Stomach (tissue), 9 donors: ENCODE results near the gene RNPS1. TPM values are rescaled to one million over a fixed set of nuclear protein-coding genes. Genes with fewer than 3 reads are reported as not detected.

ENCODE experiments used
- DNase-seq, 2 donors: peaks; one replicate each; pipeline versions ENCODE4 v3.0.0 to v3.0.0-alpha.2; 2013 to 2019
- H3K27ac ChIP-seq, 5 donors: fragments of 200-600 bp in 4 of 5; sonication (generic) in 4 of 5; one replicate each; pipeline ENCODE4 v1.5.1; 2013 to 2019; ENCODE audit warnings: mild to moderate bottlenecking in 1 of 5, moderate library complexity in 1 of 5
- H3K27me3 ChIP-seq, 3 donors: fragments of 200-600 bp; sonication (generic); one replicate each; pipeline ENCODE4 v1.5.1; 2017 to 2019; ENCODE audit warnings: mixed run types in 1 of 3
- H3K36me3 ChIP-seq, 4 donors: fragments of 200-600 bp; sonication (generic); 1 replicate in 3 of 4; 2 replicates in 1 of 4; pipeline ENCODE4 v1.5.1; 2016 to 2019
- H3K4me1 ChIP-seq, 4 donors: fragments of 200-600 bp; sonication (generic); one replicate each; pipeline ENCODE4 v1.5.1; 2016 to 2019
- H3K4me3 ChIP-seq, 4 donors: fragments of 200-600 bp; sonication (generic) in 3 of 4; one replicate each; pipeline ENCODE4 v1.5.1; 2016 to 2019; ENCODE audit warnings: mild to moderate bottlenecking in 1 of 4
- H3K9me3 ChIP-seq, 4 donors: fragments of 200-600 bp; sonication (generic); one replicate each; pipeline ENCODE4 v1.5.1; 2016 to 2019
- EP300 ChIP-seq: sonication (generic); formaldehyde crosslinking; IDR thresholded peaks from one replicate; pipeline ENCODE4 v1.6.1; 2017; ENCODE audit warnings: antibody characterized with exemption
- POLR2A ChIP-seq, 4 donors: fragments of 450-650 bp; IDR thresholded peaks; one replicate each; pipeline ENCODE4 v1.6.1; 2016; ENCODE audit warnings: antibody characterized with exemption in 4 of 4, control low read depth in 2 of 4, mild to moderate bottlenecking in 1 of 4, moderate library complexity in 1 of 4
- POLR2AphosphoS5 ChIP-seq, 3 donors: sonication (generic); formaldehyde crosslinking; IDR thresholded peaks; one replicate each; pipeline ENCODE4 v1.6.1; 2016; ENCODE audit warnings: antibody characterized with exemption in 3 of 3
- WGBS, 5 donors: extraction: QIAGEN DNeasy Blood & Tissue Kit in 3 of 5; methylation state at CpG; one replicate each; pipeline versions ENCODE4 v1.1.5 to v1.1.7; 2013 to 2018; 5-methylcytosine and 5-hydroxymethylcytosine counted together
- intact Hi-C: fragments of 100-400 bp; cut with DNase I; formaldehyde crosslinking; loops from one replicate; pipeline ENCODE4 v1.15.1; 2023; ENCODE audit warnings: low total_unique reads
- polyA plus RNA-seq, 3 donors: library from polyadenylated mRNA; stranded (reverse); fragments of 200-250 nt; gene quantifications; one replicate each; pipeline ENCODE4 v1.2.3, GENCODE V29; 2013
- total RNA-seq, 5 donors: library from RNA; depleted of rRNA; stranded (reverse); fragments of >200 nt; gene quantifications; one replicate each; pipeline versions ENCODE4 v1.1.0 to v1.2.3, GENCODE V29; 2014 to 2016
- TF ChIP-seq, protein P1 (sequence below), 7 experiments: fragments of 450-650 bp in 4 of 7; fragments of 200-600 bp in 3 of 7; sonication (generic) in 3 of 7; IDR thresholded peaks; one replicate each; pipeline ENCODE4 v1.5.1; 2016 to 2019; ENCODE audit warnings: antibody characterized with exemption in 7 of 7, control low read depth in 2 of 7, mild to moderate bottlenecking in 1 of 7
- donor health status: healthy with polysubstance abuse.
- donor health status: Bipolar disorder and iron deficiency.
- donor health status: healthy.

Gene RNPS1
- total and polyA plus RNA-seq, 8 donors = 72.7 to 162 (median 115) TPM

DNA sequence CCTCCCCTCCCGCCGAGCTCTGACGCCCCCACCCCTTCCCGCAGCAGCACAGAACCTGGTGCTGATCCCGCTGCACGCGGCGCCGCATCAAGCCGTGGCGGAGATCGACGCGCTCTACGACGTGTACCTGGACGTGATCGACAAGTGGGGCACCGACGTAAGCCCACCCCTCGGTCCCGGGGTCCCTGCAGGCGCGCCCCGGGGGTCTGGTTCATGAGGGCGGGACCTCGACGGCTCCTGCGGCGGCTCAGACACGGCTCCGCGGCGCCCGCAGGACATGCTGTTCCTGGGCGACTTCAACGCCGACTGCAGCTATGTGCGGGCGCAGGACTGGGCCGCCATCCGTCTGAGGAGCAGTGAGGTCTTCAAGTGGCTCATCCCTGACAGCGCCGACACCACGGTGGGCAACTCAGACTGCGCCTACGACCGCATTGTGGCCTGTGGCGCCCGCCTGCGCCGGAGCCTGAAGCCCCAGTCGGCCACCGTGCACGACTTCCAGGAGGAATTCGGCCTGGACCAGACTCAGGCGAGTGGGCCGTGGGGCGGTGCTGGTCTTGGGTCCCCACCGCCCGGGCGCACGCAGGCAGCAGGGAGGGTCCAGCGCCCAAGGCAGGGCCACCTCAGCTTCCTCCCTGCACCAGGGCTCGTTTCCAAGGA is 30.3 kb downstream of the RNPS1 start:
- Histone ChIP-seq H3K4me3 (no peak overlapping the region), H3K4me1 (peaks cover 18 to 32% (median 24%) of the 10 kb centered on the region in 4 donors), H3K9me3 (no peaks in the 10 kb centered on the region), H3K36me3 (peaks cover 31 to 66% (median 62%) of the 10 kb centered on the region in 4 donors), H3K27me3 (peaks cover 5 to 45% (median 28%) of the 10 kb centered on the region in 3 donors), H3K27ac (no peak overlapping the region)
- TF ChIP-seq POLR2A (IDR thresholded peaks at IDR 0.05) (no peak), EP300 (no peak), POLR2AphosphoS5 (IDR thresholded peaks at IDR 0.05) (no peak)
- TF ChIP-seq, protein P1, sequence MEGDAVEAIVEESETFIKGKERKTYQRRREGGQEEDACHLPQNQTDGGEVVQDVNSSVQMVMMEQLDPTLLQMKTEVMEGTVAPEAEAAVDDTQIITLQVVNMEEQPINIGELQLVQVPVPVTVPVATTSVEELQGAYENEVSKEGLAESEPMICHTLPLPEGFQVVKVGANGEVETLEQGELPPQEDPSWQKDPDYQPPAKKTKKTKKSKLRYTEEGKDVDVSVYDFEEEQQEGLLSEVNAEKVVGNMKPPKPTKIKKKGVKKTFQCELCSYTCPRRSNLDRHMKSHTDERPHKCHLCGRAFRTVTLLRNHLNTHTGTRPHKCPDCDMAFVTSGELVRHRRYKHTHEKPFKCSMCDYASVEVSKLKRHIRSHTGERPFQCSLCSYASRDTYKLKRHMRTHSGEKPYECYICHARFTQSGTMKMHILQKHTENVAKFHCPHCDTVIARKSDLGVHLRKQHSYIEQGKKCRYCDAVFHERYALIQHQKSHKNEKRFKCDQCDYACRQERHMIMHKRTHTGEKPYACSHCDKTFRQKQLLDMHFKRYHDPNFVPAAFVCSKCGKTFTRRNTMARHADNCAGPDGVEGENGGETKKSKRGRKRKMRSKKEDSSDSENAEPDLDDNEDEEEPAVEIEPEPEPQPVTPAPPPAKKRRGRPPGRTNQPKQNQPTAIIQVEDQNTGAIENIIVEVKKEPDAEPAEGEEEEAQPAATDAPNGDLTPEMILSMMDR (IDR thresholded peaks at IDR 0.05) = no peak
- intact Hi-C loops = no loop called here
- peak in 1 of 2 donors; percentile 47 for DNase-seq
- WGBS, 5 donors = 11 to 17% (median 13%) methylated on average over 33 to 65 of the region's 65 CpGs; no CpG with 5 or more reads in 1 of the 5 donors

DNA sequence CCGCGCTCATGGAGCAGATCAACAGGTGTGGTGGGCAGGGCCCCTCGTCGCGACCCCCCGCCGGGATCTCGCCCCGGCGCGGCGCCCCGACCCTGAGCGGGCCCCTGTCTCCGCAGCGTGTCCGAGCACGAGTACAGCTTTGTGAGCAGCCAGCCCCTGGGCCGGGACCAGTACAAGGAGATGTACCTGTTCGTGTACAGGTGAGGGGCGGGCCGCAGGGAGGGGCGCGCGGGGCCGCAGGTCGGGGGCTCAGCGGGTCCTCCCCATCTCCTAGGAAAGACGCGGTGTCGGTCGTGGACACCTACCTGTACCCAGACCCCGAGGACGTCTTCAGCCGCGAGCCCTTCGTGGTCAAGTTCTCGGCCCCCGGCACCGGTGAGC is 30.8 kb downstream of the RNPS1 start:
- no peaks in the 10 kb centered on the region for H3K9me3 ChIP-seq
- WGBS, 5 donors = 3 to 8% (median 7%) methylated on average over 20 to 40 of the region's 40 CpGs
- DNase-seq = no peak
- H3K4me3 ChIP-seq = peak overlapping the region in 3 of 4 donors; percentile 22 to 34 (median 25)
- H3K27ac ChIP-seq = no peak overlapping the region
- intact Hi-C loops = no loop called here
- H3K36me3 ChIP-seq = peaks cover 32 to 66% (median 62%) of the 10 kb centered on the region in 4 donors
- peaks cover 5 to 45% (median 28%) of the 10 kb centered on the region in 3 donors for H3K27me3 ChIP-seq
- TF ChIP-seq POLR2AphosphoS5 (IDR thresholded peaks at IDR 0.05) (no peak), POLR2A (IDR thresholded peaks at IDR 0.05) (no peak), EP300 (no peak)
- TF ChIP-seq, protein P1 (IDR thresholded peaks at IDR 0.05) = no peak
- H3K4me1 ChIP-seq = peaks cover 18 to 32% (median 24%) of the 10 kb centered on the region in 4 donors

GRCh38 chr16:2236337-2237101 is 31.4 kb downstream of the RNPS1 start, which contains the start of gene DNASE1L2:
TSS of gene DNASE1L2 (plus strand) at chr16:2236444. CDS start at chr16:2236817, 373 bp downstream.
- Histone ChIP-seq H3K4me3 (peak within 1 kb of the TSS; percentile 9 to 34 (median 24)), H3K9me3 (no peaks in the 10 kb centered on the region), H3K36me3 (peaks cover 38 to 66% (median 62%) of the 10 kb centered on the region in 4 donors), H3K27me3 (peaks cover 5 to 45% (median 28%) of the 10 kb centered on the region in 3 donors), H3K27ac (no peak within 1 kb of the TSS), H3K4me1 (peaks cover 18 to 32% (median 24%) of the 10 kb centered on the region in 4 donors)
- 2 to 11% (median 7%) methylated on average over 25 to 64 of the region's 64 CpGs for WGBS, 5 donors
- peak; percentile 47 to 73 for DNase-seq
- intact Hi-C loops = no loop called here
- no peak for TF ChIP-seq EP300
- TF ChIP-seq, protein P1 (IDR thresholded peaks at IDR 0.05) = no peak

DNA sequence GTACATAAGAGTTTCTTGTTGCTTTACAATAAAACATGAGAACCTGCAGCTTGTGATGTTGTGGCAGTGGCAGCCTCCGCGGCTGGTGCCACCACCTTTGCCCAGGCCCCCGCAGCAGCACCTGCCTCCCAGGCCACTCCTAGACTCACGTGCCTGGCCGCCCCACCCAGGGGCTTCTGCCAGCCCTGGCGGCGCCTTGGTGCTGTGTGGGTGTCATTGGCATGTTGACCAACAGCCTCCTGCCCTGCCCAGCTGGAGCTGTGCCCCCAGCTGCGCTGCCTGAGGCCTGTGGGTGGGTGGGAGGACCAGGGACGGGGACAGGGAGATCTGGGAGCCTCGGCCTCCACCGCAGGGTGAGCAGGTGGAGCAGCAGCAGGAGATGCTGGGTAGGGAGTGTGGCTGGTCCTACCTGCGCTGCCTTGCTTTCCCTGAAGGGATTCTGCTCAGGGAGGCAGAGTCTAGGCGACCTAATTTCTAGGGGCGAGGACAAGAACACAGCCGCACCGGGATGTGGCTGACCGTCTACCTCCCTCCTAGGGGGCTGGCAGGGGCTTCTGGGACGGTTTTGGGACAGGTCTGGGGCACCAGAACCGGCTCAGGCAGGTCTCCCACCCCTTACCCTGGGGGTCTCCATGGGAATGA is 32.1 kb downstream of the RNPS1 start:
- H3K27me3 ChIP-seq = peaks cover 5 to 45% (median 28%) of the 10 kb centered on the region in 3 donors
- TF ChIP-seq POLR2A (IDR thresholded peaks at IDR 0.05) (no peak), POLR2AphosphoS5 (IDR thresholded peaks at IDR 0.05) (no peak), EP300 (no peak)
- TF ChIP-seq, protein P1 (IDR thresholded peaks at IDR 0.05) = no peak
- intact Hi-C loops = no loop called here

More for the DNA sequence above, 32.1 kb downstream of the RNPS1 start:
- no peaks in the 10 kb centered on the region for H3K9me3 ChIP-seq
- no peak for DNase-seq
- H3K4me3 ChIP-seq = peak overlapping the region in 1 of 4 donors; percentile 34
- H3K36me3 ChIP-seq = peaks cover 43 to 67% (median 62%) of the 10 kb centered on the region in 4 donors
- no peak overlapping the region for H3K27ac ChIP-seq
- peaks cover 18 to 32% (median 24%) of the 10 kb centered on the region in 4 donors for H3K4me1 ChIP-seq
- 62 to 74% (median 69%) methylated on average over 16 to 19 of the region's 19 CpGs for WGBS, 5 donors
